Measurements from ENCODE around the gene ASCC2.

Gene ASCC2

DNA sequence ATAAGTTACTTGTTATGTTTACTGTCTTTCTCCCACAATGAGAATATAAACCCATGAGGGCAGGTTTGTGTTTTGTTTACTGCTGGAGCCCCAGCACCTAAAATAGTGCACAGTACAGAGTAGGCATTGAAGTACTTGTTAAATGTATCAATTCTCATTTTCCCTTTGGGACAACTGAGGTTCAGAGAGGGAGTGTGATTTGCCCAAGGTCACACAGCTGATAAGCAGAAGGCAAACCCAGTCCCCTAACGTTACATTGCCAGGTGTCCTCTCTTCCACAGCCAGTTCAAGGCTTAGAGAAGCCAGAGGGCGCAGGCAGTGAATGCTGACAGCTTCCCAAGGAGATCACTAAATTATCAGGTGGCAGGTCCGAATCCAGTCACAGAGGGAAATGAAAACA lies 88.0 kb downstream of the ASCC2 start:
- TF ChIP-seq, protein P1, sequence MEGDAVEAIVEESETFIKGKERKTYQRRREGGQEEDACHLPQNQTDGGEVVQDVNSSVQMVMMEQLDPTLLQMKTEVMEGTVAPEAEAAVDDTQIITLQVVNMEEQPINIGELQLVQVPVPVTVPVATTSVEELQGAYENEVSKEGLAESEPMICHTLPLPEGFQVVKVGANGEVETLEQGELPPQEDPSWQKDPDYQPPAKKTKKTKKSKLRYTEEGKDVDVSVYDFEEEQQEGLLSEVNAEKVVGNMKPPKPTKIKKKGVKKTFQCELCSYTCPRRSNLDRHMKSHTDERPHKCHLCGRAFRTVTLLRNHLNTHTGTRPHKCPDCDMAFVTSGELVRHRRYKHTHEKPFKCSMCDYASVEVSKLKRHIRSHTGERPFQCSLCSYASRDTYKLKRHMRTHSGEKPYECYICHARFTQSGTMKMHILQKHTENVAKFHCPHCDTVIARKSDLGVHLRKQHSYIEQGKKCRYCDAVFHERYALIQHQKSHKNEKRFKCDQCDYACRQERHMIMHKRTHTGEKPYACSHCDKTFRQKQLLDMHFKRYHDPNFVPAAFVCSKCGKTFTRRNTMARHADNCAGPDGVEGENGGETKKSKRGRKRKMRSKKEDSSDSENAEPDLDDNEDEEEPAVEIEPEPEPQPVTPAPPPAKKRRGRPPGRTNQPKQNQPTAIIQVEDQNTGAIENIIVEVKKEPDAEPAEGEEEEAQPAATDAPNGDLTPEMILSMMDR (IDR thresholded peaks at IDR 0.05; ENCODE audit: low read depth, low read length), result no peak
- no peak overlapping the region for H3K4me3 ChIP-seq (ENCODE audit: low read depth, low read length)

DNA sequence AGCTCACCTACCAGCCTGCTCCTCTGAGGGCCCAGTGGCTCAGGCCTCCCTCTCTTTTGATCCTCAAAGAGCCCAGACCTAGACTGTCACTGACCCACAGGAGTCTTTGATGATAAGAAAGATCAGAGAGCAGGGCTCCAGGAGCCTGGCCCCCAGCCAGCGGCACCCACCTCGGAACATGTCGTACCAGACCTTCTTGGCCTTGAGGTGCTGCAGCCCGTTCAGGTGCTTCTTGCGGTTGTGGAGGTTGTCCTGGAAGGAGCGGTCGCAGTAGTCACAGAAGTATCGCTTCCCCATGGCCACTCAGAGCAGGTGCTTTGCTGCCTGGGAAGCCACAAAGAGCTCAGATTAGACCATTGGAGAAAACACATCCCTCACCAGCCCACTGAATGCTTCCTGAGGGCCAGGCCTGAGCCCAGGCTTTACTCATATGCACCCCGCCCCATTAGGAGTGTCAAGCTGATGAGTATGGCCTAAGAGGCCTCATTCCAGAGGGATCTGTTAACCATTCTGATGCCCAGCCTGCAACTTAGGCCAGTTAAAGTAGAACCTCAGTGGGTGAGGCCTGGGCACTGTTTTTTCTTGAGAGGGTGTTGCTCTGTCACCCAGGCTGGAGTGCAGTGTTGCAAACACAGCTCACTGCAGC lies 89.7 kb downstream of the ASCC2 start:
- TF ChIP-seq, protein P1 (IDR thresholded peaks at IDR 0.05; ENCODE audit: low read depth, low read length), result no peak

GRCh38 chr22:29747832-29748231 lies 90.2 kb downstream of the ASCC2 start:
- TF ChIP-seq, protein P1 (IDR thresholded peaks at IDR 0.05; ENCODE audit: low read depth, low read length), result no peak
- no peak overlapping the region for H3K4me3 ChIP-seq (ENCODE audit: low read depth, low read length)

More for the DNA sequence above, 89.7 kb downstream of the ASCC2 start:
- H3K4me3 ChIP-seq (ENCODE audit: low read depth, low read length), result no peak overlapping the region

- TF ChIP-seq, protein P1 (IDR thresholded peaks at IDR 0.05; ENCODE audit: low read depth, low read length), result no peak
- H3K4me3 ChIP-seq (ENCODE audit: low read depth, low read length), result no peak overlapping the region
Measured at GRCh38 chr22:29744902-29745301, 93.2 kb downstream of the ASCC2 start.

- TF ChIP-seq, protein P1 (IDR thresholded peaks at IDR 0.05; ENCODE audit: low read depth, low read length), result no peak
- H3K4me3 ChIP-seq (ENCODE audit: low read depth, low read length), result no peak overlapping the region
Measured at GRCh38 chr22:29742326-29742725, 95.7 kb downstream of the ASCC2 start.

GRCh38 chr22:29741926-29742325 lies 96.1 kb downstream of the ASCC2 start:
- TF ChIP-seq, protein P1 (IDR thresholded peaks at IDR 0.05; ENCODE audit: low read depth, low read length), result no peak

DNA sequence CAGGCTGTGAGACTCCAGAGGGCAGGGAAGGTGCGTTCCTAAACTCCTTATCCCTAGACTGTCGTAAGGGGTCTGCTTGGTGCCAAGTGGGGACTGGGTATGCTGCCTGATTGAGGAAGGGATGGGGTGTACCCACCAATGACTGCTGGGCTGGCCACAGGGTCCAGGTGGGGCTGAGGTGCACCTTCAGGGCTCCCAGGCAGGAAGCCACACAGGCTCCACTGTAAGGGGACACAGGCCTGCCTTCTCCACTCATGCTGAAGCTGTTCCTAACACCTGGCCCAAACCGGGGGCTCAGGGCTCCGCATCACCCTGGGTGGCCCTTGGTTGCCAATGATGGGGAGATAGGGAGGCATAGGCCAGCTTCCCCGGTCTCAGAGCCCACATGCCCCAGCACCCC lies 97.9 kb downstream of the ASCC2 start:
- TF ChIP-seq, protein P1 (IDR thresholded peaks at IDR 0.05; ENCODE audit: low read depth, low read length), result no peak
- H3K4me3 ChIP-seq (ENCODE audit: low read depth, low read length), result no peak overlapping the region

More at GRCh38 chr22:29741926-29742325, 96.1 kb downstream of the ASCC2 start:
- H3K4me3 ChIP-seq (ENCODE audit: low read depth, low read length), result no peak overlapping the region

All from WI38 (cell line).